GM23338 (cell line): ENCODE measurements around the gene DLGAP3.

Experiments
- CREB1 ChIP-seq: fragments of 250-450 bp; sonication (Bioruptor Pico); IDR thresholded peaks from 2 replicates; pipeline ENCODE4 v1.5.0; 2020; ENCODE audit warnings: low read depth, mild to moderate bottlenecking, moderate library complexity
- CTCF ChIP-seq, 2 experiments: fragments of 200-600 bp in 1 of 2; sonication (generic) in 1 of 2; conservative IDR thresholded peaks; 2 replicates each; pipeline versions ENCODE4 v1.5.1 to v1.6.1; 2016 to 2017; ENCODE audit warnings: antibody characterized with exemption in 2 of 2, low read depth in 2 of 2, mild to moderate bottlenecking in 2 of 2, moderate library complexity in 1 of 2
- EZH2 ChIP-seq: fragments of 200-600 bp; sonication (generic); IDR thresholded peaks from one replicate; pipeline ENCODE4 v1.8.0; 2017; ENCODE audit warnings: antibody characterized with exemption, mild to moderate bottlenecking, low read depth; ENCODE audit not compliant: unreplicated experiment
- EZH2phosphoT487 ChIP-seq: fragments of 200-600 bp; sonication (generic); IDR thresholded peaks from one replicate; pipeline ENCODE4 v1.8.1; 2018; ENCODE audit warnings: antibody characterized with exemption; ENCODE audit not compliant: unreplicated experiment
- POLR2AphosphoS5 ChIP-seq: IDR thresholded peaks from 2 replicates; pipeline ENCODE4 v1.6.1; 2016; ENCODE audit warnings: antibody characterized with exemption, low read depth

DNA sequence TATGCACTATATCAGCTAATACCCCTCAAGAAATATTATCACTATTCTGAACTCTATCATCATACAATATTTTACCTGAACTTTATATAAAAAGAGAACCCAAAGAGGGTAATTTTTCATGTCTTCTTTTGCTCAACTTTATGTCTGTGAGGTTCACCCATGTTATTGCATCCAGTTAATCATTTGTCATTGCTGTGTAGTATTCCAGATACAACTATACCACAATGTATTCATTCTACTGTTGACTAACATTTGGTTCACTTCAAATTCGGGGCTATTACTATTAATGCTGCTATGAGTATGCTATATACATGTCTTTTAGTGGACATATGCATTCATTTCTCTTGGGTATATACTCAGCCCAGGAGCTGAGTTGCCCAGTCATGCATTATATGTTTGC, 21.0 kb upstream of the DLGAP3 start:
- no peak for TF ChIP-seq CTCF (conservative IDR thresholded peaks at IDR 0.05; ENCODE audit: low read depth in 2 of 2)
- TF ChIP-seq EZH2: no peak
- no peak for TF ChIP-seq CREB1 (CRISPR knock-in tag)
- TF ChIP-seq EZH2phosphoT487: no peak
- TF ChIP-seq POLR2AphosphoS5: no peak
